Gastrocnemius medialis (tissue), 4 donors: ENCODE measurements around the gene ARMH1. TPM values are rescaled to one million over a fixed set of nuclear protein-coding genes. Genes with fewer than 3 reads are reported as not detected.

Experiments used
- ATAC-seq, 2 donors: fragments of 150-250 bp; one replicate each; pipeline ENCODE4 v1.9.1; 2016
- DNase-seq, 2 donors: peaks; one replicate each; pipeline ENCODE4 v3.0.0-alpha.2; 2019
- H3K27ac ChIP-seq, 4 donors: fragments of 200-600 bp; sonication (generic); 1 replicate in 1 of 4; 2 replicates in 3 of 4; pipeline ENCODE4 v1.5.1; 2016 to 2018; ENCODE audit warnings: mild to moderate bottlenecking in 2 of 4, moderate library complexity in 1 of 4
- H3K27me3 ChIP-seq, 3 donors: fragments of 200-600 bp; sonication (generic) in 2 of 3; 1 replicate in 1 of 3; 2 replicates in 2 of 3; pipeline versions ENCODE4 v1.5.1 to v1.6.0; 2016 to 2019; ENCODE audit warnings: mild to moderate bottlenecking in 1 of 3, moderate library complexity in 1 of 3
- H3K36me3 ChIP-seq, 2 donors: fragments of 200-600 bp; sonication (generic) in 1 of 2; one replicate each; pipeline ENCODE4 v1.5.1; 2017 to 2018
- H3K4me1 ChIP-seq, 2 donors: fragments of 200-600 bp; sonication (generic) in 1 of 2; one replicate each; pipeline ENCODE4 v1.5.1; 2016 to 2017; ENCODE audit warnings: mild to moderate bottlenecking in 2 of 2
- H3K4me3 ChIP-seq, 4 donors: fragments of 200-600 bp; sonication (generic) in 3 of 4; 1 replicate in 1 of 4; 2 replicates in 3 of 4; pipeline ENCODE4 v1.5.1; 2016 to 2019; ENCODE audit warnings: mild to moderate bottlenecking in 2 of 4
- H3K9me3 ChIP-seq, 3 donors: fragments of 200-600 bp; sonication (generic) in 2 of 3; 1 replicate in 1 of 3; 2 replicates in 2 of 3; pipeline ENCODE4 v1.5.1; 2016 to 2019
- CTCF ChIP-seq, 5 experiments: fragments of 450-650 bp in 3 of 5; fragments of 200-600 bp in 2 of 5; sonication (generic) in 2 of 5; IDR thresholded peaks in 4 of 5; conservative IDR thresholded peaks in 1 of 5; 1 replicate in 4 of 5; 2 replicates in 1 of 5; pipeline ENCODE4 v1.5.1; 2016 to 2019; ENCODE audit warnings: antibody characterized with exemption in 5 of 5, mild to moderate bottlenecking in 3 of 5, moderate library complexity in 3 of 5
- POLR2A ChIP-seq, 2 donors: fragments of 450-650 bp; IDR thresholded peaks; one replicate each; pipeline ENCODE4 v1.6.1; 2017; ENCODE audit warnings: antibody characterized with exemption in 2 of 2, mild to moderate bottlenecking in 2 of 2, moderate library complexity in 2 of 2
- in situ Hi-C, 4 donors: fragments of 200-750 bp; cut with MboI; loops; one replicate each; pipeline versions ENCODE4 v1.15.0 to v1.8.0; 2017; ENCODE audit warnings: low sequenced_read_pairs in 4 of 4
- intact Hi-C: fragments of 100-400 bp; cut with DNase I; formaldehyde crosslinking; loops from one replicate; pipeline ENCODE4 v1.15.1; 2023; ENCODE audit warnings: low total_unique reads
- total RNA-seq, 4 donors: library from RNA; depleted of rRNA; stranded (reverse); fragments of >200 nt; gene quantifications; one replicate each; pipeline versions ENCODE4 v1.1.0 to v1.2.3, GENCODE V29; 2016

ARMH1 gene
- total RNA-seq, 4 donors from 2014 or later: 0.78 TPM; not detected in 3

GRCh38 chr1:44640200-44640853 is 34.2 kb upstream of the ARMH1 start:
- intact Hi-C loops (no loop called here), in situ Hi-C loops (no loop called here)
- DNase-seq (peak; percentile 73 to 74), ATAC-seq (peak; percentile 78 to 85)
- TF ChIP-seq CTCF (IDR thresholded peaks at IDR 0.05 in 4 of 5, conservative IDR thresholded peaks at IDR 0.05 in 1 of 5): no peak
- no peak for TF ChIP-seq POLR2A (IDR thresholded peaks at IDR 0.05)
- Histone ChIP-seq H3K4me1 (peaks cover 93 to 96% of the 10 kb centered on the region in 2 donors), H3K4me3 (no peak overlapping the region), H3K27ac (peak overlapping the region; percentile 70 to 82 (median 76)), H3K27me3 (no peaks in the 10 kb centered on the region), H3K9me3 (no peaks in the 10 kb centered on the region), H3K36me3 (peaks cover 0 to 75% of the 10 kb centered on the region in 2 donors)

- Histone ChIP-seq H3K27ac (peak overlapping the region; percentile 38 to 86 (median 82)), H3K9me3 (no peaks in the 10 kb centered on the region), H3K27me3 (no peaks in the 10 kb centered on the region), H3K4me3 (no peak overlapping the region), H3K4me1 (peaks cover 97 to 99% of the 10 kb centered on the region in 2 donors), H3K36me3 (peaks cover 0 to 64% of the 10 kb centered on the region in 2 donors)
- no peak for ATAC-seq
- intact Hi-C loops (no loop called here), in situ Hi-C loops (no loop called here)
- no peak for TF ChIP-seq POLR2A (IDR thresholded peaks at IDR 0.05)
- no peak for TF ChIP-seq CTCF (IDR thresholded peaks at IDR 0.05 in 4 of 5, conservative IDR thresholded peaks at IDR 0.05 in 1 of 5)
- no peak for DNase-seq
These were observed 33.1 kb upstream of the ARMH1 start for GRCh38 chr1:44641126-44642102.

GRCh38 chr1:44642255-44642654 is 32.3 kb upstream of the ARMH1 start:
- Histone ChIP-seq H3K4me1 (peaks cover 95% of the 10 kb centered on the region in 2 donors), H3K4me3 (no peak overlapping the region), H3K9me3 (no peaks in the 10 kb centered on the region), H3K27me3 (no peaks in the 10 kb centered on the region), H3K36me3 (peaks cover 0 to 56% of the 10 kb centered on the region in 2 donors), H3K27ac (peak overlapping the region; percentile 38 to 86 (median 82))
- no peak for DNase-seq
- ATAC-seq: no peak
- in situ Hi-C loops: no loop called here
- intact Hi-C loops: no loop called here
- TF ChIP-seq CTCF (IDR thresholded peaks at IDR 0.05 in 4 of 5, conservative IDR thresholded peaks at IDR 0.05 in 1 of 5): no peak
- TF ChIP-seq POLR2A (IDR thresholded peaks at IDR 0.05): no peak

- Histone ChIP-seq H3K4me1 (peaks cover 89 to 92% of the 10 kb centered on the region in 2 donors), H3K4me3 (no peak overlapping the region), H3K27ac (peak overlapping the region in 3 of 4 donors; percentile 81 to 86 (median 84)), H3K9me3 (no peaks in the 10 kb centered on the region), H3K27me3 (no peaks in the 10 kb centered on the region), H3K36me3 (peaks cover 0 to 49% of the 10 kb centered on the region in 2 donors)
- in situ Hi-C loops (no loop called here), intact Hi-C loops (no loop called here)
- TF ChIP-seq CTCF (IDR thresholded peaks at IDR 0.05 in 4 of 5, conservative IDR thresholded peaks at IDR 0.05 in 1 of 5): no peak
- TF ChIP-seq POLR2A (IDR thresholded peaks at IDR 0.05): no peak
- ATAC-seq (no peak), DNase-seq (peak in 1 of 2 donors; percentile 27)
These were observed 31.6 kb upstream of the ARMH1 start for GRCh38 chr1:44642925-44643324.
